OCI-LY3 (cell line): ENCODE results near the gene POM121L2.

Experiments
- H2AFZ ChIP-seq: fragments of 200-600, 300-600 bp; shearing (Covaris generic); 2 replicates; pipeline ENCODE4 v1.6.0; 2014; ENCODE audit warnings: antibody characterized with exemption, low read depth, low read length
- H3K27ac ChIP-seq: fragments of 200-600, 300-600 bp; sonication (generic); 2 replicates; pipeline ENCODE4 v1.5.1; 2014; ENCODE audit warnings: mild to moderate bottlenecking, low read length, moderate library complexity, mixed read lengths
- H3K27me3 ChIP-seq: fragments of 200-600, 300-600 bp; sonication (generic); 2 replicates; pipeline ENCODE4 v1.6.1; 2014; ENCODE audit warnings: low read depth, low read length, mixed read lengths
- H3K36me3 ChIP-seq: fragments of 200-600, 300-600 bp; sonication (generic); replicated peaks from 2 replicates; pipeline ENCODE3; 2014; ENCODE audit warnings: low read depth, low read length, mixed read lengths
- H3K4me1 ChIP-seq: fragments of 300-600, 200-600 bp; sonication (generic); 2 replicates; pipeline ENCODE4 v1.6.1; 2014; ENCODE audit warnings: low read length, mixed read lengths
- H3K4me2 ChIP-seq: fragments of 200-600, 300-600 bp; sonication (generic); 2 replicates; pipeline ENCODE4 v1.6.1; 2014; ENCODE audit warnings: low read length, mixed read lengths
- H3K4me3 ChIP-seq: fragments of 300-600, 200-600 bp; sonication (generic); 2 replicates; pipeline ENCODE4 v1.5.1; 2014; ENCODE audit warnings: antibody characterized with exemption, mild to moderate bottlenecking, low read length, moderate library complexity
- H3K79me2 ChIP-seq: fragments of 300-600, 200-600 bp; shearing (Covaris generic); 2 replicates; pipeline ENCODE4 v1.6.1; 2014; ENCODE audit warnings: mild to moderate bottlenecking, low read length, mixed read lengths
- H3K9ac ChIP-seq: fragments of 300-600, 200-600 bp; shearing (Covaris generic); 2 replicates; pipeline ENCODE4 v1.6.0; 2014; ENCODE audit warnings: mild to moderate bottlenecking, low read length, moderate library complexity
- H3K9me3 ChIP-seq: fragments of 200-600, 300-600 bp; shearing (Covaris generic); 2 replicates; pipeline ENCODE4 v1.6.1; 2014; ENCODE audit warnings: low read length, mixed read lengths; ENCODE audit not compliant: insufficient read depth
- H4K20me1 ChIP-seq: fragments of 200-600, 300-600 bp; sonication (generic); 2 replicates; pipeline ENCODE4 v1.6.1; 2016; ENCODE audit warnings: low read length, mixed read lengths; ENCODE audit not compliant: insufficient read depth
- CTCF ChIP-seq: fragments of 200-600, 300-600 bp; sonication (generic); IDR thresholded peaks from 2 replicates; pipeline ENCODE4 v1.5.1; 2014; ENCODE audit warnings: antibody characterized with exemption, low read length, low read depth
- EZH2phosphoT487 ChIP-seq: fragments of 200-600 bp; shearing (Covaris generic); IDR thresholded peaks from 2 replicates; pipeline ENCODE4 v1.6.1; 2018; ENCODE audit warnings: antibody characterized with exemption, mixed run types, low read depth

The POM121L2 gene

GRCh38 chr6:27293436-27294098 is 18.5 kb downstream of the POM121L2 start:
- Histone ChIP-seq H3K9ac (no peak overlapping the region), H3K79me2 (no peaks in the 10 kb centered on the region), H3K27me3 (no peaks in the 10 kb centered on the region), H3K9me3 (no peaks in the 10 kb centered on the region), H3K4me1 (no peaks in the 10 kb centered on the region), H3K4me3 (no peak overlapping the region), H3K27ac (no peak overlapping the region), H3K36me3 (no peaks in the 10 kb centered on the region), H3K4me2 (no peak overlapping the region), H2AFZ (no peak overlapping the region), H4K20me1 (no peaks in the 10 kb centered on the region)
- TF ChIP-seq CTCF (no peak), EZH2phosphoT487 (no peak)

- no peak overlapping the region for H3K4me2 ChIP-seq
- TF ChIP-seq EZH2phosphoT487 = no peak
- TF ChIP-seq CTCF = no peak
- H3K9me3 ChIP-seq = no peaks in the 10 kb centered on the region
- no peak overlapping the region for H3K4me3 ChIP-seq
- H3K36me3 ChIP-seq = no peaks in the 10 kb centered on the region
- H3K9ac ChIP-seq = no peak overlapping the region
- no peaks in the 10 kb centered on the region for H3K4me1 ChIP-seq
- no peak overlapping the region for H3K27ac ChIP-seq
- no peaks in the 10 kb centered on the region for H4K20me1 ChIP-seq
- no peak overlapping the region for H2AFZ ChIP-seq
- H3K27me3 ChIP-seq = no peaks in the 10 kb centered on the region
- H3K79me2 ChIP-seq = no peaks in the 10 kb centered on the region
These were observed 21.2 kb downstream of the POM121L2 start for GRCh38 chr6:27290850-27291208.

- Histone ChIP-seq H3K9ac (no peak overlapping the region), H3K4me2 (no peak overlapping the region), H4K20me1 (no peaks in the 10 kb centered on the region), H3K9me3 (no peaks in the 10 kb centered on the region), H3K4me3 (no peak overlapping the region), H3K79me2 (no peaks in the 10 kb centered on the region), H3K36me3 (no peaks in the 10 kb centered on the region), H3K27me3 (no peaks in the 10 kb centered on the region), H3K27ac (no peak overlapping the region), H2AFZ (no peak overlapping the region), H3K4me1 (no peaks in the 10 kb centered on the region)
- TF ChIP-seq CTCF (no peak), EZH2phosphoT487 (no peak)
These were observed 21.8 kb downstream of the POM121L2 start for GRCh38 chr6:27290065-27290849.

- Histone ChIP-seq H3K9ac (no peak overlapping the region), H3K27me3 (no peaks in the 10 kb centered on the region)
These were observed 23.7 kb downstream of the POM121L2 start for GRCh38 chr6:27288136-27289044.

More at GRCh38 chr6:27288136-27289044, 23.7 kb downstream of the POM121L2 start:
- TF ChIP-seq EZH2phosphoT487 (no peak), CTCF (no peak)
- Histone ChIP-seq H4K20me1 (no peaks in the 10 kb centered on the region), H3K79me2 (no peaks in the 10 kb centered on the region), H3K27ac (no peak overlapping the region), H3K9me3 (no peaks in the 10 kb centered on the region), H3K36me3 (no peaks in the 10 kb centered on the region), H2AFZ (no peak overlapping the region), H3K4me3 (no peak overlapping the region), H3K4me2 (no peak overlapping the region), H3K4me1 (no peaks in the 10 kb centered on the region)
